ENCODE data around the gene SLC39A11. TPM values are rescaled to one million over a fixed set of nuclear protein-coding genes. Genes with fewer than 3 reads are reported as not detected.
A peak's percentile ranks its signal among the peaks of the same experiment; 100 is the strongest.
"Not testable (repeated sequence)": the region's sequence is repeated elsewhere in the genome, so short reads cannot be mapped to it uniquely, and the experiment has no call there.

SLC39A11 gene
- polyA plus RNA-seq, 3 donors: 26.5 to 28.6 (median 26.7) TPM

DNA sequence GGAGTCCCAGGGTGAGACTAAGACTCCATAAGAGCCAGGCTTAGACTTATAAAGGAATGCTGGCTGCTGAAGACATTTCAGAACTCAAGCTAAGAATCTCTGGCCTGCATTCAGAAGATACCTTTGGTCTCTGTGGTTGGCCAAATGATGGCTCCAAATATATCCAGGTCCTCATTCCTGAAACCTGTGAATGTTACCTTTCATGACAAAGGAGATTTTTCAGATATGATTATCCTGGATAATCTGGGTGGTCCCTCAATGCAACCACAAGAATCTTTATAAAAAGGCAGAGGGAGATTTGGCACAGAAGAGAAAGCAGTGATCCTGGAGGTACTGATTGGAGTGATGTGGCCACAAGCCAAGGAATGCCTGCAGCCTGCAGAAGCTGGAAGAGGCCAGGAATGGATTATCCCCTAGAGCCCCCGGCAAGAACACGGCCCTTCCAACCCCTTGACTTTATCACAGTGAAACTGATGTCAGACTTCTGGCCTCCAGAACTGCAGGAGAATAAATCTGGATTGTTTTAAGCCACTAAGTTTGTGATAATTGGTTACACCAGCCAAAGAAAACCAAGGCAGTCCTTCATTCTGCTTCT lies 253.3 kb downstream of the SLC39A11 start:
- no peak for DNase-seq (ENCODE audit: extremely low read depth in 1 of 11, low read depth in 9 of 11, low spot score in 4 of 11)

DNA sequence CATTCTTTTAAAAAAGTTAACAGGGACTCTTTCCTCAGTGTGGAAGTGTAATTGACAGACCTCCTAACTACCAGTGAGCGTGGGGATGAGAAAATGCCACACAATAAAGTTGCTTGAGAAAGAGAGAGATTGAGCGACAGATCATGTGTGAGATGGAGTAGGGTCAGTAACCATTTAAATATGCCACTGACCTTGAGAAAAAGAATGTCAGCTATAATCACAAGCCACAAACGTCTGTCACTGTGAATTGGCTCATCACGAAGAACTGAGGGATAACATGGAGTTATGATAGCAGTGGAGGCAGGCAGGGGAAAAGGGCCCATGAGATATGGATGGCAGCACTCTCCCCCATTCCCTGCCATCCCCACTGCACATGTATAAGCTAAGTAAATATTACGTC lies 253.9 kb downstream of the SLC39A11 start:
- DNase-seq (ENCODE audit: extremely low read depth in 1 of 11, low read depth in 9 of 11, low spot score in 4 of 11): no peak

DNA sequence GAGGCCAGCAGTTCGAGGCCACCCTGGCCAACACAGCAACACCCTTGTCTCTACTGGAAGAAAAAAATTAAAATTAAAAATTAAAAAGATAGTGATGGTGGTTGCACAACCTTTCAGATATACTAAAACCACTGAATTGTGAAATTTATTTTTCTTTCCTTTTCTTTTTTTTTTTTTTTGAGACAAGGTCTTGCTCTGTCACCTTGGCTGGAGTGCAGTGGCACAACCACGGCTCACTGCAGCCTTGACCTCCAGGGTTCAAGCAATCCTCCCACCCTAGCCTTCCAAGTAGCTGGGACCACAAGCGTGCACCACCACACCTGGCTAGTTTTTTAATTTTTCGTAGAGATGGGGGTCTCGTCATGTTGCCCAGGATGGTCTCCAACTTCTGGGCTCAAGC lies 254.4 kb downstream of the SLC39A11 start:
- DNase-seq (ENCODE audit: extremely low read depth in 1 of 11, low read depth in 9 of 11, low spot score in 4 of 11): no peak

DNA sequence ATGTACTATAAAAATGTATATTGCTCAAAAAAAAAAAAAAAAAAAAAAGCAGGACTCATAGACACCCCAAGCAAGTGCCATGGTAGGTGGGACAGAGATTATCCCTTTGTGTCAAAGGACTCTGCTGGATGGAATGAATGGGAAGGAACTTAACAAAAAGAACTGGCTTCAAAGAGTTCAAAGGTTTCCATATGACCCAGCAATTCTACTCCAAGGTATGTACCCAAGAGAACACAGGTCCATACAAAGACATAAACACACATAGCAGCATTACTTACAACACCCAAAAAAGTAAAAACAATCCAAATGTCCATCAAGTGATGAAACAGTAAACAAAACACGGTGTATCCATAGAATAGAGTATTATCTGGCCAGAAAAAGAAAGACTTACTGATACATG lies 255.2 kb downstream of the SLC39A11 start:
- no peak for DNase-seq (ENCODE audit: extremely low read depth in 1 of 11, low read depth in 9 of 11, low spot score in 4 of 11)

DNA sequence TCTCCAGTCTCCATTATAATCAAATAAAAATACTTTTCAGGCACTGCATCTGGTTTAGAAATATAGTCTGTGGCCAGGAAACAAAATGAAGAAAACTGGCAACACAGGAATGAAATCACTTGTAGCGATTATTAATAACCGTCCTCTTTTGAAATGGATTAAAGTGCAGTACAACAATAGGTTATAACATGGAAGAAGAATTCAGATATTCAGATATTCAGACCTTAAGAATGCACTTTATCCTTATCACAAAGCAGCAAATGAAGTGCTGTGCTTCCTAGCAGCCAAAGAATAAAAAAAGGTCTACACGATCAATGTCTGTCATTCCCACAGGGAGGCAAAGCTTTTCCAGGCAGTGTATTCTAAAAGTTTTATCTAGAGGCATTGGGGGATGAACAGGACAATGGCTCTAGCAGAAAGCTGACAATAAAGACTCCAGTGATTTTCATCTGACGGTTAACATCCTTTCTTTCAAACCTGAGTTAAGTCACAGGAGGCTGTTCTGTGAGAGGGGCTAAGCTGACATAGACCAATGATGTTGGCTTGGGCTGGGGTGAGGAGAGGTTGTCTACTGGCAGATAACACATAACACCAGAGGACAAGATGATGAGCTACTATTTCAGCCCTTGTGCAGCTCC lies 259.2 kb downstream of the SLC39A11 start:
- no peak for DNase-seq (ENCODE audit: extremely low read depth in 1 of 11, low read depth in 9 of 11, low spot score in 4 of 11)

DNA sequence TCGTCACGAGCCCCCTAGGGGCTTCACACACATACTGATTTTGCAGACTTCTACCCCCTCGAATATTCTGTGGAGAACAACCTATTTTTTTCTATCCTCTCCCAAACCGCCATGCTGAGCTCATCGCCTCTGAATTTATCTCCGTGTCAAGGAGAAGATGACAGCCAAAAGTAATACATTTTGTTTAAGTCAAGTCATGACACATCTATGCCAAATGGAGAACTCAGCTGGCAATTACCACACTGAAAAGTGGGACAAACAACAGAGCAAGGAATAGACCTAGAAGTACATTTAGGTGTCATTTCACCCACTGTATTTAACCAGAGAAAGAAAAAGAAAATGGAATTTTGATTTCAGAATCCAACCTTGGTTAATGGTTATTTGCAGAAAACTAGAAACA lies 260.2 kb downstream of the SLC39A11 start:
- DNase-seq (ENCODE audit: extremely low read depth in 1 of 11, low read depth in 9 of 11, low spot score in 4 of 11): no peak

DNA sequence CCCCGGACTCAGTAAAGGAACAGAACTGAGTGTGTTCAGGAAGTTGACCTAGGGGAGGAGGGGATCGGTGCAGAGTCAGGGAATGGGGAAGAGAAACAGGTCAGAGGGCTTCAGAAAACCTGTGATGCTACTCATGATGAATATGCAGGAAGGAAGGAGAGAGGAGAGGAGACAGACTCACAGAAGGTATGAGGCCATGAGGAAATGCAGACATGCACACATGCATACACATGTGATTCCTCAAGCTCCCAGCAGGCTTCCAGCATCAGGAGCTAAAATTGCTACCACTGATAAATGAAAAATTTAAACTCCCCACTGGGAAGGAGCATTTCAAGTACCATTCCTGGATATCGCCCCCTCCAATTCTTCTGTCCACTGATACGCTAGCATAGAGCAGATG lies 262.6 kb downstream of the SLC39A11 start:
- no peak for DNase-seq (ENCODE audit: extremely low read depth in 1 of 11, low read depth in 9 of 11, low spot score in 4 of 11)

DNA sequence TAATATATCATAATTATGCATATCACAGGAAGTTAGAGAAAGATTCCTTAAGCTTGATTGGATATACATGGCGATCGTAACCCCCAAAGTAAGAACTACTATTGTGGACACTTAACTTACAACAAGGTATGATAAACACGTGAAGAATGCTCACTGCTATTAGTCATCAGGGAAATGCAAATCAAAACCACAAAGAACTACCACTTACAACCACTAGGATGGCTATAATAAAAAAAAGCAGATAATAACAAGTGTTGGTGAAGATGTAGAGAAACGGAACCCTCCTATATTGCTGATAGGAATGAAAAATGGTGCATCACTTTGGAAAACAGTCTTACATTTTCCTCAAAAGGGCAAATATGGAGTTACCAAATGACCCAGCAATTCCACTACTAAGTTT lies 265.9 kb downstream of the SLC39A11 start:
- no peak for DNase-seq (ENCODE audit: extremely low read depth in 1 of 11, low read depth in 9 of 11, low spot score in 4 of 11)

DNA sequence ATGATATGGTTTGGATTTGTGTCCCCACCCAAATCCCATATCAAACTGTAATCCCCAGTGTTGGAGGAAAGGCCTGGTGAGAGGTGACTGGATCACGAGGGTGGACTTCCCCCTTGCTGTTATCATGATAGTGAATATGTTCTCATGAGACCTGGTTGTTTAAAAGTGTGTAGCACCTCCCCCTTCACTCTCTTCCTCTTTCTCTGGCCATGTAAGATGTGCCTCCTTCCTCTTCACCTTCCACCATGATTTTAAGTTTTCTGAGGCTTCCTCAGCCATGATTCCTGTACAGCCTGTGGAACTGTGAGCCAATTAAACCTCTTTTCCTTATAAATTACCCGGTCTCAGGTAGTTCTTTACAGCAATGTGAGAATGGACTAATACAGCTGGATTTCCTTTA lies 266.4 kb downstream of the SLC39A11 start:
- not testable (repeated sequence) for DNase-seq (ENCODE audit: extremely low read depth in 1 of 11, low read depth in 9 of 11, low spot score in 4 of 11)

DNA sequence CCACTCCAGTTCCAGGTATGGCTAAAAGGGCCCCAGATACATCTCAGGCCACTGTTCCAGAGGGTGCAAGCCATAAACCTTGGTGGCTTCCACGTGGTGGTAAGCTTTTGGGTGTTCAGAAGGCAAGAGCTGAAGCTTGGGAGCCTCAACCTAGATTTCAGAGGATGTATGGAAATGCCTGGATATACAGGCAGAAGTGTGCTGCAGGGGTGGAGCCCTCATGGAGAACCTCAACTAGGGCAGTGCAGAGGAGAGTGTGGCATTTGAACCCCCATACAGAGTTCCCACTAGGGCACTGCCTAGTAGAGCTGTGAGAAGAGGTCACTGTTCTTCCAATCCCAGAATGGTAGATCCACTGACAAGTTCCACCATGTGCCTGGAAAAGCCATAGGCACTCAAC lies 267.3 kb downstream of the SLC39A11 start:
- no peak for DNase-seq (ENCODE audit: extremely low read depth in 1 of 11, low read depth in 9 of 11, low spot score in 4 of 11)

DNA sequence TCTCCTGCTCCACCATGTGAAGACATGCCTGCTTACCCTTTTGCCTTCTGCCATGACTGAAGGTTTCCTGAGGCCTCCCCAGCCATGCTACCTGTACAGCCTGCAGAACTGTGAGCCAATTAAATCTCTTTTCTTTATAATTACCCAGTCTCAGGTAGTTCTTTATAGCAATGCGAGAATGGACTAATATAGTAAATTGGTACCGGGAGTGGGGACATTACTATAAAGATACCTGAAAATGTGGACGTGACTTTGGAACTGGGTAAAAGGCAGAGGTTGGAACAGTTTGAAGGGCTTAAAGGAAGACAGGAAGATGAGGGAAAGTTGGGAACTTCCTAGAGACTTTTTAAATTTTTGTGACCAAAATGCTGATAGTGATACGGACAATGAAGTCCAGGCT lies 268.2 kb downstream of the SLC39A11 start:
- DNase-seq (ENCODE audit: extremely low read depth in 1 of 11, low read depth in 9 of 11, low spot score in 4 of 11): not testable (repeated sequence)

DNA sequence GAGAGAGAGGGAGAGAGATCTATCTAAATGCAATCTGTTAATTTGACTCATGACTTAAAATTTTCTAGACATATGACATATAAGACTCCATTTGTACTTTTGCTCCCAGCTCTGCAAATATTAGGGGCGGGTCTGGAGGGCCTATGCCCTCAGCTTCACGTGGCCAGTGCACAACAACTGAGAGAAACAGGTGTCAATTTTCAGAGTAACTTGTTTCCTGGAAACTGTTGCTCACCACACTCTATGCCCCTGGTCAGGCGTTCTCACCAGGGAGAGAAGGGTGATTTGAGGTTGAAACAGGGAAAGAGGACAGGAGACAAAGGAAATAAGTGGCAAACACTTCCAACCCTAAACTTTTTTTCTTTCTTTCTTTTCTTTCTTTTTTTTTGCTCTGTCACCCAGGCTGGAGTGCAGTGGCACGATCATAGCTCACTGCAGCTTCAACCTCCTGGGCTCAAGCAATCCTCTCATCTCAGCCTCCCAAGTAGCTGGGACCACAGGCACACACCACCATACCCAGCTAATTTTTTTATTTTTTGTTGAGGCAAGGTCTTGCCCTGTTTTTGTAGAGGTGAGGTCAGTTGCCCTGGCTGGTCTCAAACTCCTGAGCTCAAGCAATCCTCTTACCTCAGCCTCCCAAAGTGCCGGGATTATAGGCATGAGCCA lies 270.0 kb downstream of the SLC39A11 start:
- peak in 1 of 11 donors; percentile 10 for DNase-seq (ENCODE audit: extremely low read depth in 1 of 11, low read depth in 9 of 11, low spot score in 4 of 11)

DNA sequence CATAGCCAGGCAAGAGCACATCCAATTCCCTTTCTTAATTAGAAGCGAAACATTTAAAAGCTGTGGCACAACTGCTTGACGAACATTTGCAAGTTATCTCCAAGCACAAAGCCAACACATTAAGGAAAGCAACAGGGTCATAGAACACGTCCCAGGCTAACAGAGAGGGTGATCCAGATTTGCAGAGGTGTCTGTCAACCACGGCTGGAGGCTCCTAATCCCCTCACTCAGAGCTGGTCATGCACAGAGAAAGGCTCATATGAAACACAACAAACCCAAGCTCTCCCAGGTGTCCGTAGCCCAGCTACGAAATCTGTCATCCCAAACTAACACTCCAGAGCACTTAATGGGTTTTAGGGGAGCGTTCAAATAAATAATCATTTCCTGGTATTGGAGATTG lies 276.1 kb downstream of the SLC39A11 start:
- no peak for DNase-seq (ENCODE audit: extremely low read depth in 1 of 11, low read depth in 9 of 11, low spot score in 4 of 11)

DNA sequence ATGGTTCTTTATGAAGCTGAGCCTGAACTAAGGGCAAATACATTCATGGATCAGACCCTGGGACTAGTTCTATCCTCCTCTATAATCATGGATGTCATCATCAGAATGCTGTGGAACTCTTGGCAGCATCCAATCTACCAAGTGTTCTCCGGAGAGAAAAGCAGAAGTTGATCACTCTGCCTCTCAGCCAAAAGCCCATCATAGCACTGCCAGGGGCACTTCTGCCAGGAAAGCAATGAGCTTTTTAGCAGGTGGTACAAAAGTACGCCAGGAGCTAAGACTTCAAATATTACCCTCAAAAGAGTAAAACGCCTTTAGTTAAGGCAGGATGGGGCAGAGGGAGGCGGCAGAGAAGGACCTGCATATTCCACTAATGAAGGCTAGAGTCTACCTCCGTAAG lies 279.0 kb downstream of the SLC39A11 start:
- DNase-seq (ENCODE audit: extremely low read depth in 1 of 11, low read depth in 9 of 11, low spot score in 4 of 11): no peak

DNA sequence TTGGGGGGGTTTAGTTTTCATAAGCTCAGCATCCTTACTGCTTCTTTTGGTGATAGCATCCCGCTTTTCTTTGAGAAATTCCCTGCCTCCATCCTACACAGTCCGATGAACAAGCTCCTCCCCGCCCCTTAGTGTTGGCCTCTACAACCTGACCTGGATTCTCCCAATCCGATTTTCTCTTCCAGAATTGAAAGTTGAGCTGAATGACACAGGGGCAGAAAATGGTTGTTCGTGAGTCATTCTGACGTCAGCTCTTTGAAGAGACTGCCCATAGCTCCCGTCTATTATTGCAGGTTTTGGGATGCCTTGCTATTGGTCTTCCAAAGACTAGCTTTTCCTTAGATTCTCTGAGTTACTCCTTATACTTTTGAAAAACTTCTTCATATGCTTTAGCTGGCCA lies 279.7 kb downstream of the SLC39A11 start:
- no peak for DNase-seq (ENCODE audit: extremely low read depth in 1 of 11, low read depth in 9 of 11, low spot score in 4 of 11)

DNA sequence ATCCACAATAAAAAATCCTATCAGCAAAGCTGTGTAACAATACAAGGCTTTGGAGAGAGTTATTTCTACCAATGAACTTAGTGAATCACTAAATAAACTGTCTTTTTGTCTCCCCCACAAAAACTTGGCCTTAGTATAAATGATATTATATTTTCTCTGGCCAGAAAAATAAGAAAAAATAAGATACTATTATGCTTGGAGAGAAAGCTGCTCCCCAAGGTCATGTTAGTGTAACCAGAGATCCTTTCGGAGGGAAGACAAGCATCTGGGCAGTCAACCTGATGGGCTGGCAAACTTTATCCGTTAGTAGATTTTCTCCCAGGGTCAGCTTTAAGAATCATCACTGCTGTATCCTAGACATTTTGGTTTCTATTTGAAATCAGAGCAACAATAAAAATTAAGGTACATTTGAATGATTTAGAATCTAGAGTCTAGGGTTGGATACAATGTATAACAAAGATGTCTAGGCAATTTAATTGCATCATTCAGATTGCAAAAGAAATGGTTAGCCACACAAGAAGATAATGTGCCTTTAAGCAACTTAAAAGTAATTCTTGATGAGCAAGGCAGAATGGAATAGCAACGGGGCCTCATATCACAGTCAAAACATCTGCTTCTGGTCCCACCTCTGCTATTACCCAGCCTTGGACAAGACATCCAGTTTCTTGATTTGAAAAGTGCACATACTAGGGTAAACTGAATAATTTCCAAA lies 280.4 kb downstream of the SLC39A11 start:
- no peak for DNase-seq (ENCODE audit: extremely low read depth in 1 of 11, low read depth in 9 of 11, low spot score in 4 of 11)

DNA sequence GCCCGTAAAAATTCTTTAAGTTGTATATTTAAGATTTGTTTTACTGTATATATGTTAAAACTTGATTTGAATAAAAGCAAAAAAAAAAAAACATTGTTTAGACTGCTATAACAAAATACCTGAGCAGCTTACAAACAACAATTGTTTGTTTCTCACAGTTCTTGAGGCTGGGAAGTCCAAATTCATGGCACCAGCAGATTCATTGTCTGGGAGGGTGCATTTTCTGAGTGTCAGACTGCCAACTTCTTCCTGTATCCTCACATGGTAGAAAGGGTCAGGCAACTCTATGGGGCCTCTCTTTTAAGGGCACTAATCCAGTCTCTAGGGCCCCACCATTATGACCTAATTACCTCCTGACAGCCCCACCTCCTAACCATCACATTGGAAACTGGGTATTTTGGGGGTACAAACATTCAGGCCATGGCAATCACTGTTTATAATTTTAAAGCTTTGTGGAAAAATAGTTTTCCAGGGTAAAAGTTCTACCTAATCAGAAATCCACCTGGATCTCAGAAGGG lies 281.4 kb downstream of the SLC39A11 start:
- no peak for DNase-seq (ENCODE audit: extremely low read depth in 1 of 11, low read depth in 9 of 11, low spot score in 4 of 11)

DNA sequence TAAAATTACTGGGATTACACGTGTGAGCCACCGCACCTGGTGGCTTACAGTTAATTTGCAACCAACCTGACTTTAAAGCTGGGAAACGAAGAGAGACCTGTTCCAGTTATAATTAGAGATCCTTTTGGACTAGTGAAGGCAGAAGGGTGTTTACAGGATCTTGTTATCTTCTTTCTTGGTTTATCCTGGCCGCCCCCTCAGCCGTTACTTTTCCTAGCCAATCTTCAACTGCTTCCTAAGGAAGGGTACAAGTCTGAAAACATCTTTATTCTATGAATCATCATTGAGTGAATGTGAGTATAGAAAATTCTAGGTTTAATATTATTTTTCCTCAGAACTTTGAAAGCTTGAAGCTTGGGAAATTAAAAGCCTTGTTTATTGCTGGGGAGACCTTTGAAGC lies 286.5 kb downstream of the SLC39A11 start:
- no peak for DNase-seq (ENCODE audit: extremely low read depth in 1 of 11, low read depth in 9 of 11, low spot score in 4 of 11)

DNA sequence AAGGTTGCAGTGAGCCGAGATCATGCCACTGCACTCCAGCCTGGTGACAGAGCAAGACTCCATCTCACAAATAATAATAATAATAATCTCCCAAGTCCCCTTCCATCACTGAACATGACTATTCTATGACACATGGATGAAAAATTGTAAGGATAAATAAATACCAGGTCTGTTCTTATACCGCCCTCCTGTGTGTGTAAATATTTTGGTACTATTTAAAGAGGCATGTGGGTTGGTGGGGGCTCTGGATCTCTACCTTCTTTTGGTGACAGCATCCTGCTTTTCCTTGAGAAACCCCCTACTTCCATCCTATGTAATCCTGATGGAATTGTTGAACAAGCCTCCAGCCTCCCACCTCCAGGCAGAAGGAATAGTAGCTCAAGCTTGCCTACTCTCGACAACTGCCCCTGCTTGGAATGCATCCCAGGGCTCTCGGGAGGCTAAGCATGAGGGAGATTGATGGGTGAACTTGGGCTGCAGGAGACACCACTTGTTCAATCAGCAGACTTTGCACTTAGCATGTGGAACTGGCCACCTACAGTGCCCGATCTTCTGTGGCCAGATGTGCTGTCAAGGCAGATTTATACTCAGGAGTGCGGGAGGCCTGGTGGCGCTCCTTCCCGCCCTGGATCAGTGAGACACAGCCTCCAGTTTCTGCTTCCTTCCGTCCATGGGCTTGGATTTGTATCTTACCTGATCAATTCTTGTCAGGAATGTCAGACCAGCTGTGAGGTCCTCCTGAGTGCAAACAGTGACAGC lies 287.4 kb downstream of the SLC39A11 start:
- no peak for DNase-seq (ENCODE audit: extremely low read depth in 1 of 11, low read depth in 9 of 11, low spot score in 4 of 11)

All from renal cortex interstitium (tissue), 11 donors.